Measurements from ENCODE around the gene CA9.

Gene CA9

DNA sequence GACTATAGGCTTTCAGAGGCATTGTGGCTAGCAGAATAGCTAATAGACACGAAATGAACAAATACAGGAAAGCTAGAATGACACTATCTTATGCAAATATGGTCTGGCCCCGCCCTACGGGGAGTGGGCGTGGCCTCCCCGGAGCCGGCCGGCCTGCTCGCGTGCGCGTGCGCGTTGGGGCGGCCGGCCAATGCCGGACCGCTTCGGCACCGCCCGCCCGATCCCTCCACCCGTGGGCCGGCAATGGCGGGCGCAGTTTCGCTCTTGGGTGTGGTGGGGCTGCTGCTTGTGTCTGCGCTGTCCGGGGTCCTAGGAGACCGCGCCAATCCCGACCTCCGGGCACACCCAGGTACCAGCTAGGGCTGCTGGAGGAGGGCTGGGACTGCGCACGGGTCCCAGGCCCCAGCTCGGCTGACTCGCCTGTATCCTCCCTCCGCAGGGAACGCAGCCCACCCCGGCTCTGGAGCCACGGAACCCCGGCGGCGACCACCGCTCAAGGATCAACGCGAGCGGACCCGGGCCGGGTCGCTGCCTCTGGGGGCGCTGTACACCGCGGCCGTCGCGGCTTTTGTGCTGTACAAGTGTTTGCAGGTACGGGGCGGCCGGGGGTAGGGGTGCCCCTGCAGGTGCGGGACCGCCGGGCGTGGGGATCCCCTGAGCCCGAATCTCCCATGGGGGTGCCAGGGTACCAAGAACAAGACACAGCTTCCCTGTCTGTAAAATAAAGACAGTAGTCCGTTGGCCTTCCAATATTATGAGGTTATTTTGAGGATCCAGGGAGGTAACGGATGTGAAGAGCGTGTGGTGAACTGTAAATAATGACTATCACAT is 15.4 kb upstream of the CA9 start, which contains the start of gene CCDC107:
CCDC107 (plus strand) TSS at position 156 of the 831 bp plus-strand sequence; CDS start at position 244, 88 bp downstream.
- H3K27ac ChIP-seq: peak within 1 kb of the TSS; percentile 80
- TF ChIP-seq, protein P1, sequence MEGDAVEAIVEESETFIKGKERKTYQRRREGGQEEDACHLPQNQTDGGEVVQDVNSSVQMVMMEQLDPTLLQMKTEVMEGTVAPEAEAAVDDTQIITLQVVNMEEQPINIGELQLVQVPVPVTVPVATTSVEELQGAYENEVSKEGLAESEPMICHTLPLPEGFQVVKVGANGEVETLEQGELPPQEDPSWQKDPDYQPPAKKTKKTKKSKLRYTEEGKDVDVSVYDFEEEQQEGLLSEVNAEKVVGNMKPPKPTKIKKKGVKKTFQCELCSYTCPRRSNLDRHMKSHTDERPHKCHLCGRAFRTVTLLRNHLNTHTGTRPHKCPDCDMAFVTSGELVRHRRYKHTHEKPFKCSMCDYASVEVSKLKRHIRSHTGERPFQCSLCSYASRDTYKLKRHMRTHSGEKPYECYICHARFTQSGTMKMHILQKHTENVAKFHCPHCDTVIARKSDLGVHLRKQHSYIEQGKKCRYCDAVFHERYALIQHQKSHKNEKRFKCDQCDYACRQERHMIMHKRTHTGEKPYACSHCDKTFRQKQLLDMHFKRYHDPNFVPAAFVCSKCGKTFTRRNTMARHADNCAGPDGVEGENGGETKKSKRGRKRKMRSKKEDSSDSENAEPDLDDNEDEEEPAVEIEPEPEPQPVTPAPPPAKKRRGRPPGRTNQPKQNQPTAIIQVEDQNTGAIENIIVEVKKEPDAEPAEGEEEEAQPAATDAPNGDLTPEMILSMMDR (conservative IDR thresholded peaks at IDR 0.05): peak; percentile 70
- no peak for TF ChIP-seq ZFX (IDR thresholded peaks at IDR 0.05)

DNA sequence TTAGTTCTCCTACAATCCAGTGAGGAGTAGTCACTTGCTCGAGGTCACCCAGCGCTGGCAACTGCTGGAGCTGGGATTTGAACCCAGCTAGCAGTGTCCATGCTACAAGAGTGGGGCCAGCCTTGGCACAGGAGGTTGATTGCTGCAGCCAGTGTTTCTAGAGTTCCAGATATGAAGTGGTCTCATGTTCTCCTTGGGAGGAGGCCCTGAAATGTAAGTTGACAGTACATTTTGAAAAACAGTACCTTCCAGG is 14.8 kb upstream of the CA9 start:
- no peak for TF ChIP-seq ZFX (IDR thresholded peaks at IDR 0.05)
- TF ChIP-seq, protein P1 (conservative IDR thresholded peaks at IDR 0.05): no peak
- H3K27ac ChIP-seq: peak overlapping the region; percentile 80

DNA sequence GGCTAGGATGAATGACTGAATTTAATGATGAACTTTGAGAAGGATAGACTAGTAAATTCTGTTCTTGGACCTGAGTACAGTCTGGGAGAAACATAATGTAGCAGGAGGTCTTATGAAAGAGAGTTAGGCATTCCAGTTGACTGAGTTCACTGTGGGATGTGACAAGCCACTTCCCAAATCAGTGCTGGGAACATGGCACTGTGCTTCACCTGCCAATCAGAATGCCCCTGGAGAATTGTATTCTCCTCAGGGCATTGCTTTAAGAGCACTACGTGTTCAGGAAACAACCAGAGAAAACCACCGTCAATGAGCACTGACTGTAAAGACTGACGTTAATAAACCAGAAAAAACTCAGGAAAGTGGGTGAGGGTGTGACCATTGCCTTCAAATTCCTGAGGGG is 14.4 kb upstream of the CA9 start:
- H3K27ac ChIP-seq: no peak overlapping the region; the same call in 1 of the 2 replicates
- no peak for TF ChIP-seq ZFX (IDR thresholded peaks at IDR 0.05)
- TF ChIP-seq, protein P1 (conservative IDR thresholded peaks at IDR 0.05): no peak

DNA sequence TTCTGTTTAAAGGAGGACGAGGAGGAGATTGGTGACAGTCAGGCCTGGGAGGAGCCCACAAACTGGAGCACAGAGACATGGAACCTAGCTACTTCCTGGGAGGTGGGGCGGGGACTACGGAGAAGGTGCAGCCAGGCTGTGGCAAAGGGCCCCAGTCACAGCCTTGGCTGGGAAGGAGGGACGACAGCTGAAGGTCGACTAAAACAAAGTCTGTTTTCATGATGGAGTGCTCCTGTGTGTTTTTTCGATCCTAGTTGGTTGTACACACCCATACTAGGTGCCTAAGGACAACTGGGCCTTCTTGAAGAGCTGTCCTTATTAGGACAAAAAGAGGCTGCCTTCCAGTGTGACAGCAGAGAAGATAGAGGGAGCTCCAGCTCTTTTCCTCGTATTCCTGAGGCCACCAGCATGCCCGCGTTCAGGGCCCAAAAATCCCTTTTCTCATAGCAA is 12.7 kb upstream of the CA9 start:
- no peak overlapping the region for H3K27ac ChIP-seq
- TF ChIP-seq, protein P1 (conservative IDR thresholded peaks at IDR 0.05): no peak
- no peak for TF ChIP-seq ZFX (IDR thresholded peaks at IDR 0.05)

DNA sequence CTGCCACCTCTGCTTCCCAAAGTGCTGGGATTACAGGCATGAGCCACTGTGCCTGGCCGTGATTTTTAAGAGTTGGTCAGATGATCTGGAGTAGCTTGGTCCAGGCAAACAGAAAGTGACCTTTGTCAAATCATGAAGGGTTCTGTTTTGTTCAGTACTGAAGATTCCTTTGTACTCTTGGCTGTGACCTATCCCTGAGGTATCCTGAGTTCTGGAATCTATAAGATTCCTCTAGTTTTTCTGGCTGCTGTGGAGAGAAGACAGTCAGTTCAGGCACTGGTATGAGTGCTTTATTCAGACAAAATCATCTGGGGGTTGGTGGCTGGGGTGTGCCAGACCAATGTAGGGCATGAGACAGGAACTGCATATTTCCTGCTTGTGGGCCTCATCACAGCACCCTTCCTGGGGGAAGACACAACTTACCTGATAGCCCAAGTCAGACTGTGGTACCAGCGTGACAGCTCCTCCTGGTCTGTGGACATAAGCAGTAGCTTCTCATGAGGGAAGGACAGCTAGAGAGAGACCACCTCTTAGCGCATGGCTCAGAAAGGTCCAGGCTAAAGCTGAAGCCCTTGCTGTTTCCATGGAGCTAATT is 11.9 kb upstream of the CA9 start:
- no peak overlapping the region for H3K27ac ChIP-seq
- TF ChIP-seq ZFX (IDR thresholded peaks at IDR 0.05): no peak
- TF ChIP-seq, protein P1 (conservative IDR thresholded peaks at IDR 0.05): no peak

DNA sequence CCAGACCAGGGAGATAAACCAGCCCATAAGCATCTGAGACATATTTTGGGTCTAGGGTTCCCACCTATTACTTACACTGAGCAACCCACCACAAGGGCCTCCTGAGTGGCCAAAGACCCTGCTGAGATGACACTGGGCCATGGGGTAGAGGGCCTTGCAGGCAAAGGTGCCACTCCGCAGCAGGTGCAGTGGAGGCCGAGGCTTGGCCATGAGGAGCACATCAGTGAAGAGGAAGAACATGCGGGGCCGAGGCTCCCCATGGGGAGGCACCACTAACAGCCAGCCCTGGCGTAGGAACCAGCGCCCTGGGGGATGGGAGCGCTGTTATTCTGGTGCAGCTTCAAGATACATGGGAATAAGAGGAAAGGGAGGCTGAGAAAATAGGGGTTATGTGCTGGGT is 11.3 kb upstream of the CA9 start:
- H3K27ac ChIP-seq: no peak overlapping the region
- TF ChIP-seq, protein P1 (conservative IDR thresholded peaks at IDR 0.05): no peak
- no peak for TF ChIP-seq ZFX (IDR thresholded peaks at IDR 0.05)

Measured in C4-2B (cell line).